NCI-H146 treated with DMSO at 0.1 percent for 48 hours (cell line): Measurements from ENCODE around the gene HHIPL1.
"Not testable (repeated sequence)": the region's sequence is repeated elsewhere in the genome, so short reads cannot be mapped to it uniquely, and the experiment has no call there.

Source experiments
- DNase-seq: peaks from one replicate; lab custom pipeline; 2025; ENCODE audit not compliant: unreplicated experiment; lab: John Stamatoyannopoulos, UW

Gene HHIPL1

GRCh38 chr14:99633141-99633540 is 11.8 kb upstream of the HHIPL1 start:
- no peak for DNase-seq

GRCh38 chr14:99633918-99634317 is 11.0 kb upstream of the HHIPL1 start:
- no peak for DNase-seq

- no peak for DNase-seq
Observed at GRCh38 chr14:99634443-99634842, 10.5 kb upstream of the HHIPL1 start.

GRCh38 chr14:99635116-99635515 is 9.8 kb upstream of the HHIPL1 start:
- DNase-seq = no peak

GRCh38 chr14:99636487-99636886 is 8.4 kb upstream of the HHIPL1 start:
- no peak for DNase-seq

GRCh38 chr14:99637624-99638023 is 7.3 kb upstream of the HHIPL1 start:
- DNase-seq = no peak

- not testable (repeated sequence) for DNase-seq
Observed at GRCh38 chr14:99642771-99643170, 2.2 kb upstream of the HHIPL1 start.

- no peak for DNase-seq
Observed at GRCh38 chr14:99643343-99643742, 1.6 kb upstream of the HHIPL1 start.

GRCh38 chr14:99644035-99644587 is 818 bp upstream of the HHIPL1 start:
- DNase-seq = no peak

- no peak for DNase-seq
Observed at GRCh38 chr14:99645545-99646505, 896 bp downstream of the HHIPL1 start.

- DNase-seq = no peak
Observed at GRCh38 chr14:99647411-99647810, 2.5 kb downstream of the HHIPL1 start.

GRCh38 chr14:99648027-99648784 is 3.3 kb downstream of the HHIPL1 start:
- no peak for DNase-seq

- no peak for DNase-seq
Observed at GRCh38 chr14:99649219-99649618, 4.3 kb downstream of the HHIPL1 start.

- DNase-seq = no peak
Observed at GRCh38 chr14:99649643-99650042, 4.7 kb downstream of the HHIPL1 start.

- DNase-seq = no peak
Observed at GRCh38 chr14:99650189-99650588, 5.3 kb downstream of the HHIPL1 start.

GRCh38 chr14:99651953-99652746 is 7.2 kb downstream of the HHIPL1 start:
- DNase-seq = no peak

- DNase-seq = no peak
Observed at GRCh38 chr14:99654235-99654985, 9.5 kb downstream of the HHIPL1 start.

- DNase-seq = no peak
Observed at GRCh38 chr14:99655521-99655920, 10.6 kb downstream of the HHIPL1 start.

GRCh38 chr14:99656171-99656570 is 11.2 kb downstream of the HHIPL1 start:
- DNase-seq = no peak

- DNase-seq = no peak
Observed at GRCh38 chr14:99657645-99658155, 12.8 kb downstream of the HHIPL1 start.
